GM12891 (cell line): Measurements from ENCODE around the gene APBA2.

ENCODE experiments used
- DNase-seq: peaks from one replicate; pipeline ENCODE4 v3.0.0; 2011; ENCODE audit warnings: low spot score; ENCODE audit not compliant: insufficient read length
- FAIRE-seq: peaks from 2 replicates; lab custom pipeline; 2011; peaks lifted over from hg19 to GRCh38; lab: Jason Lieb, UNC
- PAX5 ChIP-seq: IDR thresholded peaks from 2 replicates; pipeline ENCODE4 v1.6.1; 2011; ENCODE audit warnings: low read length, moderate library complexity, mild to moderate bottlenecking; ENCODE audit not compliant: insufficient read depth, severe bottlenecking
- POLR2A ChIP-seq: IDR thresholded peaks from 2 replicates; pipeline ENCODE4 v1.6.1; 2011; ENCODE audit warnings: low read depth, low read length, control low read depth
- POLR2AphosphoS5 ChIP-seq: IDR thresholded peaks from 2 replicates; pipeline ENCODE4 v1.6.1; 2011; ENCODE audit warnings: low read depth, low read length, control low read depth
- POU2F2 ChIP-seq: IDR thresholded peaks from 2 replicates; pipeline ENCODE4 v1.6.1; 2011; ENCODE audit warnings: low read depth, mild to moderate bottlenecking, control low read depth, low read length, moderate library complexity
- SPI1 ChIP-seq: IDR thresholded peaks from 2 replicates; pipeline ENCODE4 v1.6.1; 2011; ENCODE audit warnings: low read depth, low read length, control low read depth
- TAF1 ChIP-seq: IDR thresholded peaks from 2 replicates; pipeline ENCODE4 v1.6.1; 2011; ENCODE audit warnings: low read depth, low read length, control low read depth

Gene APBA2

DNA sequence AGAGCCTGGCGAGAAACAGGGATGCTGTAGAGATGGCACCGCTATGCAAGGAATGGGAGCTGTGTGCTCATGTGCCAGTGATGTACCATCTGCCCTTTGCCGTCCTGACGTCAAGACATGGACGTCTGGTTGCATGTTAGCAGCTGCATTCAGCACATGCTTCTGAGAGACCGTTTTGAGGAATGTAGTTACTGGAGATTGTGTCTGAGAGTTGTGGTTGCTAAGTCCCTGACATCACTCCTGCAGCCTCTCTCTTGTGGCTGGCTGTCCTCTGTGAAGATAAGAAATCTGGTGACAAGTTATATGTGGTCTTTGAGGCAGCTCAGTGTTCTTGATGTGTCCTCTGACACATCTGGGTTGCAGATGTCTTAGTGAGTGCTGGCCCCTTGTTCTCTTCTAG, 165.1 kb downstream of the APBA2 start:
- FAIRE-seq (no peak), DNase-seq (no peak)
- TF ChIP-seq SPI1 (no peak), POLR2A (no peak), POU2F2 (no peak), PAX5 (no peak)

GRCh38 chr15:29051422-29051821, 165.6 kb downstream of the APBA2 start:
- DNase-seq: no peak
- FAIRE-seq: no peak
- TF ChIP-seq POU2F2 (no peak), PAX5 (no peak), POLR2AphosphoS5 (no peak), TAF1 (no peak), SPI1 (no peak), POLR2A (no peak)

DNA sequence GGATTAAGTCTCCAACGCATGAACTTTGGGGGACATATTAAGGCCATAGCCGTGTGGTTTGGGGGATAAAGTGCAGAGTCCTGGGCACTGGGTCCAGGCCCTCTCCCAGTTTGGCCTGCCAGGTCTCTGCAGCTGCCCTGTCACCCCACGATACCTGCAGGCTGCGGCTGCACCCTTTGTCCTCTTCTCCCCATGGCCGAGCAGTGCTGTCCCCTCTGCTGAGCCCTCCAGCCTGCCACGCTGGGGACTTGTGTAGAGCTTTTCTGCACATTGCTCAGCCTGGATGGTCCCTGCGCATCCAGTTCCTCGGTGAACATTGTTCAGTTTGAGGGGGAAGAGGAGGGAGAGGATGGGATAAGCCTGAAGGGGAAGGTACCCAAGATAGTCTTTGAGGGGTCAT, 167.2 kb downstream of the APBA2 start:
- DNase-seq (no peak), FAIRE-seq (no peak)
- TF ChIP-seq TAF1 (no peak), SPI1 (no peak), POU2F2 (no peak), POLR2AphosphoS5 (no peak), POLR2A (no peak), PAX5 (no peak)

DNA sequence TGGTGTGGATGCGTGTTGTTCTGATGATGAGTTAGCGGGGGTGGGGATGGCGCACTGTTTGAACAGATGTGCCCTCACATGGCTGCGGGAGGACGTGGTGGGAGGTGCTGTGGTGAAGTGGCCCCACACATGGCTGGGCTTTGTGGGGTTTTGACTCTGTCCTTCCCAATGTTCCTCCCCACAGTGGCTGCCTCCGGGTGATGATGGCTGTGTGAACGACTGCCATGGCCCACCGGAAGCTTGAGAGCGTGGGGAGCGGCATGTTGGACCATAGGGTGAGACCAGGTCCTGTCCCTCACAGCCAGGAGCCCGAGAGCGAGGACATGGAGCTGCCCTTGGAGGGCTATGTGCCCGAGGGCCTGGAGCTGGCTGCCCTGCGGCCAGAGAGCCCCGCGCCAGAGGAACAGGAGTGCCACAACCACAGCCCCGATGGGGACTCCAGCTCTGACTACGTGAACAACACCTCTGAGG, 167.9 kb downstream of the APBA2 start:
- DNase-seq (no peak), FAIRE-seq (no peak)
- TF ChIP-seq PAX5 (no peak), POLR2A (no peak), TAF1 (no peak), POLR2AphosphoS5 (no peak), POU2F2 (no peak), SPI1 (no peak)

- no peak for DNase-seq
- TF ChIP-seq SPI1: no peak
- no peak for TF ChIP-seq POLR2A
- no peak for TF ChIP-seq TAF1
- no peak for TF ChIP-seq POLR2AphosphoS5
- no peak for TF ChIP-seq PAX5
- no peak for TF ChIP-seq POU2F2
- no peak for FAIRE-seq
Observed at GRCh38 chr15:29054171-29055045, 168.6 kb downstream of the APBA2 start.

- TF ChIP-seq TAF1 (no peak), PAX5 (no peak), POU2F2 (no peak), SPI1 (no peak), POLR2AphosphoS5 (no peak), POLR2A (no peak)
- FAIRE-seq: no peak
- no peak for DNase-seq
Observed at GRCh38 chr15:29055876-29056275, 170.1 kb downstream of the APBA2 start.

DNA sequence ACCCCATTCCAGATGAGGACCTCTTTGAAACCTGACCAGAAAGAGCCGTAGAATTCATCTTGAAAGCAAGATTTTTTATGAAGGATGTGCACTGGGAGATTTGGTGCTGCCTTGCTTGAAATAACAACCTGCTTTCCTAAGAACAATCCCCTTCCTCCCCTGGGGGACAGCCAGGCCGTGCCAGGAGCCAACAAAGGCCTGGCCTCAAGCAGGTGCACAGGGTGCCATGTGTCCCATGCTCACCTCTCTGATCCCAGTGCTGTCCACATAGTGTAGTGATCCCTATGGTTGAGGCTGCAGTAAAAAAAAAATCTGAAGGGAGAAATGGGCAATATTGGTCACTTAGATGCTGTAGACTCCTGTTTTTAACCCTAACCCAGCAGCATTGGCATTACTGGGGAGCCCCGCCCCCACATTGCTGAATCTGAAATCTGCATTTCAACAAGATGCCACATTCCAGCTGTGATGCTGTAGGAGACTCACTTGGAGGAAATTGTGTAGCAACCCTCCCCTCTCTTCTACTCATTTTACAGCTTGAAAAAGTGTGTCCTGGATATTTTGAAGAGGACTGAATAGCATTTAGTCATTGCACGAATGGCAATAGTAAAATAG, 171.2 kb downstream of the APBA2 start:
- FAIRE-seq: no peak
- no peak for TF ChIP-seq POU2F2
- no peak for TF ChIP-seq TAF1
- no peak for TF ChIP-seq PAX5
- no peak for TF ChIP-seq POLR2AphosphoS5
- no peak for TF ChIP-seq POLR2A
- TF ChIP-seq SPI1: no peak
- DNase-seq: no peak

- TF ChIP-seq PAX5: no peak
- no peak for TF ChIP-seq POU2F2
- TF ChIP-seq TAF1: no peak
- TF ChIP-seq POLR2A: no peak
- no peak for TF ChIP-seq SPI1
- TF ChIP-seq POLR2AphosphoS5: no peak
- DNase-seq (no peak), FAIRE-seq (no peak)
Observed at GRCh38 chr15:29057856-29058255, 172.1 kb downstream of the APBA2 start.

DNA sequence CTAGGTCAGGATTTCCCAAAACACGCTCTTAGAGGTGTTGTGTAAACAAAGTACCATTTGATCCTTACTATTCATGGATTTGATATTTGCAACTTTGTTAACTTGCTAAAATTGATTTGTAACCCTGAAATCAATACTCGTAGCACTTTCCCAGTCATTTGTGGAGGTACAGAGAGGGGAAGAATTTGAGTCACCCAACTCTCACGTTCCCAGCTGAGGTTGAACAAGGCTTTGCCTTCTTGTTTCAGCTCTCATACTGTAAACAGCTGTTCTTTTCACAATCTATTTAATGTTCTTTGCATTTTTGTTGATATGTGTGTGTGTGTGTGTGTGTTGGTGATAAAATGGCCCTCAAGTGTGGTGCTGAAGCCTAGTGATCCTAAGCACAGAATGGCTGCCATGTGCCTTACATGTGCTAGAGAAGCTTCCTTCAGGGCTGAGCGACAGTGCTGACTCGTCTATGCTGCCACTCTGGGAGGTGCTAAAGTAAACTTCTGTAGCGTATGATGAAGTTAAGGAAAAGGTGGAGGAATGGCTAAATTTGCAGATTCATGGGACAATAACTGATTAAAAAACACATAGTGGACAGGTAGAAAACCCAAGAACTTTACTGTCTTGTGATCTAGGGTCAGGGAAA, 173.2 kb downstream of the APBA2 start:
- DNase-seq: no peak
- no peak for TF ChIP-seq TAF1
- no peak for TF ChIP-seq SPI1
- no peak for TF ChIP-seq PAX5
- TF ChIP-seq POLR2AphosphoS5: no peak
- TF ChIP-seq POLR2A: no peak
- TF ChIP-seq POU2F2: no peak
- no peak for FAIRE-seq
